BJ (cell line): ENCODE measurements around the gene GALNT12. TPM values are rescaled to one million over a fixed set of nuclear protein-coding genes. Genes with fewer than 3 reads are reported as not detected.

ENCODE experiments used
- CTCF ChIA-PET: fragments of 350-600 bp; formaldehyde crosslinking; extraction: SDS; loops from one replicate; lab custom pipeline; 2021; ENCODE audit warnings: antibody characterized with exemption, inconsistent platforms; lab: Yijun Ruan, JAX
- POLR2A ChIA-PET: fragments of 300-600 bp; sonication (Branson Sonifier 250); formaldehyde crosslinking; extraction: SDS; loops from one replicate; lab custom pipeline; 2021; ENCODE audit warnings: antibody characterized with exemption; lab: Charles Lee
- DNase-seq: peaks from one replicate; pipeline ENCODE4 v3.0.0-alpha.2; 2011; ENCODE audit warnings: low read depth
- H3K27me3 ChIP-seq: 2 replicates; pipeline ENCODE4 v1.6.0; 2011; ENCODE audit warnings: low read length; ENCODE audit not compliant: control insufficient read depth, insufficient read depth
- H3K36me3 ChIP-seq: 2 replicates; pipeline ENCODE4 v1.5.1; 2011; ENCODE audit warnings: low read length; ENCODE audit not compliant: control insufficient read depth, insufficient read depth
- H3K4me3 ChIP-seq: 2 replicates; pipeline ENCODE4 v1.5.1; 2011; ENCODE audit warnings: low read depth, mild to moderate bottlenecking, control low read depth, low read length
- CTCF ChIP-seq: IDR thresholded peaks from 2 replicates; pipeline ENCODE4 v1.5.1; 2011; ENCODE audit warnings: low read depth, mild to moderate bottlenecking, control low read depth, inconsistent platforms, low read length, moderate library complexity; ENCODE audit not compliant: insufficient read depth
- polyA plus RNA-seq: library from polyadenylated mRNA; depleted of rRNA; stranded (reverse); fragments of >200 nt; gene quantifications from 2 replicates; pipeline ENCODE4 v1.2.3, GENCODE V29; 2011

Gene GALNT12
- polyA plus RNA-seq, 1 experiment: 4.2 TPM

- CTCF ChIA-PET: no interaction called here
- POLR2A ChIA-PET: no interaction called here
- Histone ChIP-seq H3K36me3 (no peaks in the 10 kb centered on the region), H3K4me3 (no peak overlapping the region), H3K27me3 (no peaks in the 10 kb centered on the region)
- TF ChIP-seq CTCF: no peak
- DNase-seq: no peak
Observed at GRCh38 chr9:98833090-98833956, 25.9 kb downstream of the GALNT12 start.

- POLR2A ChIA-PET: no interaction called here
- Histone ChIP-seq H3K27me3 (no peaks in the 10 kb centered on the region; the same call in 1 of the 2 replicates), H3K36me3 (no peaks in the 10 kb centered on the region), H3K4me3 (no peak overlapping the region)
- TF ChIP-seq CTCF: no peak
- no peak for DNase-seq
- CTCF ChIA-PET: no interaction called here
Observed at GRCh38 chr9:98834386-98834785, 26.9 kb downstream of the GALNT12 start.

GRCh38 chr9:98836206-98836605 lies 28.7 kb downstream of the GALNT12 start:
- no peaks in the 10 kb centered on the region; the same call in 1 of the 2 replicates for H3K27me3 ChIP-seq
- CTCF ChIA-PET: interaction anchor here (4.9 kb wide), 1 partner anchor 12 kb away, joined by 30 read pairs; no protein-coding TSS in a partner anchor
- no peak overlapping the region for H3K4me3 ChIP-seq
- DNase-seq: no peak
- no peak for TF ChIP-seq CTCF
- no peaks in the 10 kb centered on the region for H3K36me3 ChIP-seq
- POLR2A ChIA-PET: no interaction called here

GRCh38 chr9:98837516-98837915 lies 30.0 kb downstream of the GALNT12 start:
- TF ChIP-seq CTCF: no peak
- ChIA-PET POLR2A (no interaction called here), CTCF (interaction anchor here (4.9 kb wide), 1 partner anchor 11 kb away, joined by 30 read pairs; no protein-coding TSS in a partner anchor)
- Histone ChIP-seq H3K4me3 (no peak overlapping the region), H3K27me3 (no peaks in the 10 kb centered on the region; the same call in 1 of the 2 replicates), H3K36me3 (no peaks in the 10 kb centered on the region)
- DNase-seq: no peak

- ChIA-PET POLR2A (no interaction called here), CTCF (interaction anchor here (0.6 to 4.9 kb wide), 2 partner anchors 10 to 1179 kb away, joined by 3 to 30 read pairs; no protein-coding TSS in a partner anchor)
- no peak for TF ChIP-seq CTCF
- no peaks in the 10 kb centered on the region; the same call in 1 of the 2 replicates for H3K27me3 ChIP-seq
- no peak overlapping the region for H3K4me3 ChIP-seq
- DNase-seq: no peak
- H3K36me3 ChIP-seq: no peaks in the 10 kb centered on the region
Observed at GRCh38 chr9:98838155-98838867, 30.8 kb downstream of the GALNT12 start.
